ENCODE data around the gene PIPOX. TPM values are rescaled to one million over a fixed set of nuclear protein-coding genes. Genes with fewer than 3 reads are reported as not detected.

PIPOX gene
- total RNA-seq, 2 experiments from 2014 or later: 3.0 TPM

DNA sequence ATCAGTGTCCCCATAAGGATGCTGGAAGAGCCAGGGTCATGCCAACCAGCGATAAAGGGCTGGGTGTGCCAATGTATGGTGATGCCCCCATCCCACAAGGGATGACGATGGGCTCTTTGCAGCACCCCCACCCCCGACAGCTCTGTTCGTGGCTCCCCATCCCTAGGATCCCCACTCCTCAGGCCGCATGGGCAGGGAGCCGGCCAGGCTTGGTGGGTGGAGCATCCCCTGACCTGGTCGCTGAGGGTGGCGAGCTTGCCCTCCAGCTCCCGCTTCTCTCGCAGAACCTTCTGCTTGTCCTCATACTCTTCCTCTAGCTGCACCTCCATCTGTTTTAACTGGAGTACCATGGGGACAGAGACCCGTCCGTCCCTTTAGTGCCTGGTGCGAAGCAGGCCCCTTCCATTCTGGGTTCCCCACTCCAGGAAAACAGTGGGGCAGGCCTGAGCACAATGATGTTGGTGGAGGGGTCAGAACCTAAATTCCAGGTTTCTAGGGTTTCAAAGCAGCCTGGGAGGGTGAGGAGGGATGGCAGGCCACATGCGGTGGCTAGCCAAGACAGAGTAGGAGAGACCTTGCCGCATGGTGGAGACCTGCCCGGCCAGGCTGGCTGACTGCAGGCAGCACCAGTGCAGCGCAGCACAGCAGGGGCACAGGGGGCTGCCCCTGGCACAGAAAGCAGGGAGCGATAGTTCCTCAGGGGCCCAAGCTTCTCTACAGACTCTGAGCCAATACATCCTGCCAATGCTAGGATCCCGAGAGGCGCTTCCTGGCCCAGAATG, 50.3 kb downstream of the PIPOX start:
- DNase-seq (no peak), ATAC-seq (no peak)
- Mint-ChIP-seq H3K4me1 (ENCODE audit: low read depth) (no peaks in the 10 kb centered on the region), H3K4me3 (no peak overlapping the region), H3K27me3 (no peaks in the 10 kb centered on the region), H3K9me3 (no peaks in the 10 kb centered on the region), H3K36me3 (ENCODE audit: low read depth) (peaks cover 3% of the 10 kb centered on the region), H3K27ac (no peak overlapping the region)
- ChIA-PET CTCF (interaction anchor here (1.4 to 5.7 kb wide), 5 partner anchors 12 to 128 kb away, joined by 5 to 33 read pairs (median 9); no protein-coding TSS in a partner anchor), POLR2A (interaction anchor here (1.4 kb wide), 1 partner anchor 140 kb away, joined by 5 read pairs; no protein-coding TSS in a partner anchor)
- TF ChIP-seq, protein P1, sequence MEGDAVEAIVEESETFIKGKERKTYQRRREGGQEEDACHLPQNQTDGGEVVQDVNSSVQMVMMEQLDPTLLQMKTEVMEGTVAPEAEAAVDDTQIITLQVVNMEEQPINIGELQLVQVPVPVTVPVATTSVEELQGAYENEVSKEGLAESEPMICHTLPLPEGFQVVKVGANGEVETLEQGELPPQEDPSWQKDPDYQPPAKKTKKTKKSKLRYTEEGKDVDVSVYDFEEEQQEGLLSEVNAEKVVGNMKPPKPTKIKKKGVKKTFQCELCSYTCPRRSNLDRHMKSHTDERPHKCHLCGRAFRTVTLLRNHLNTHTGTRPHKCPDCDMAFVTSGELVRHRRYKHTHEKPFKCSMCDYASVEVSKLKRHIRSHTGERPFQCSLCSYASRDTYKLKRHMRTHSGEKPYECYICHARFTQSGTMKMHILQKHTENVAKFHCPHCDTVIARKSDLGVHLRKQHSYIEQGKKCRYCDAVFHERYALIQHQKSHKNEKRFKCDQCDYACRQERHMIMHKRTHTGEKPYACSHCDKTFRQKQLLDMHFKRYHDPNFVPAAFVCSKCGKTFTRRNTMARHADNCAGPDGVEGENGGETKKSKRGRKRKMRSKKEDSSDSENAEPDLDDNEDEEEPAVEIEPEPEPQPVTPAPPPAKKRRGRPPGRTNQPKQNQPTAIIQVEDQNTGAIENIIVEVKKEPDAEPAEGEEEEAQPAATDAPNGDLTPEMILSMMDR (IDR thresholded peaks at IDR 0.05): no peak
- intact Hi-C loops (cut with micrococcal nuclease): no loop called here

DNA sequence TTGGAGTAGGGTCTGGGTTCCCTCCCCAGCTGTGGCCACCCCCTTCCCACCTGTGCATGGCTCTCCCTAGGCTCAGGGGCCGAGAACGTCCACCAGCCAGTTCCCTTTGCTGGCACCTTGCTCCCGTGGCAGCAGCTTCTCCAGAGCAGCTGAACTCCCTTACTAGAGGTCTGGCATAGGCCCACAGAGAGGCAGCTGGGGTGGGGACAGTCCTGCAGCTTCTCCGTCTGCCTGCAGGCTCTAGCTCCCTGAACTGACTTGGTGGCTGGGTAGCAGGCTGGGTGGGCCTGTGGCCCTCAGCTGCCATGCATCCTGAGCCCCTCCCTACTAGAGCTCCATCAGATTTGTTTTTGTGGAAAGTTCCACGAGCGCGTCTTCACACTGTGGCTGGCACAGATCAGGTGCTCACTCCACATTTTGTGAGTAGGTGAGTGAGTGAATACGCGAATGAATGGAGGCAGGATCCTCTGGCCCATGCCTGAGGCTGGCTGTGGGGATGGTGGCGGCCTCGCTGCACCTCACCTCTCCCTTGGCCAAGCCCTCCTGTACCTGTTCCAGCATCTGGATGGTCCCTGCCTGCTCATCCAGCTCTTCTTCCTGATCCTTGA, 51.3 kb downstream of the PIPOX start:
- CTCF ChIA-PET: interaction anchor here (1.2 to 5.7 kb wide), 4 partner anchors 17 to 141 kb away, joined by 3 to 33 read pairs (median 5); no protein-coding TSS in a partner anchor
- ATAC-seq: no peak
- Mint-ChIP-seq H3K27me3 (no peaks in the 10 kb centered on the region), H3K4me1 (ENCODE audit: low read depth) (no peaks in the 10 kb centered on the region), H3K36me3 (ENCODE audit: low read depth) (no peaks in the 10 kb centered on the region), H3K4me3 (no peak overlapping the region), H3K27ac (no peak overlapping the region), H3K9me3 (no peaks in the 10 kb centered on the region)
- POLR2A ChIA-PET: interaction anchor here (0.7 kb wide), 1 partner anchor 73 kb away, joined by 3 read pairs; no protein-coding TSS in a partner anchor
- intact Hi-C loops (cut with micrococcal nuclease): no loop called here
- DNase-seq: no peak
- TF ChIP-seq, protein P1 (IDR thresholded peaks at IDR 0.05): no peak

DNA sequence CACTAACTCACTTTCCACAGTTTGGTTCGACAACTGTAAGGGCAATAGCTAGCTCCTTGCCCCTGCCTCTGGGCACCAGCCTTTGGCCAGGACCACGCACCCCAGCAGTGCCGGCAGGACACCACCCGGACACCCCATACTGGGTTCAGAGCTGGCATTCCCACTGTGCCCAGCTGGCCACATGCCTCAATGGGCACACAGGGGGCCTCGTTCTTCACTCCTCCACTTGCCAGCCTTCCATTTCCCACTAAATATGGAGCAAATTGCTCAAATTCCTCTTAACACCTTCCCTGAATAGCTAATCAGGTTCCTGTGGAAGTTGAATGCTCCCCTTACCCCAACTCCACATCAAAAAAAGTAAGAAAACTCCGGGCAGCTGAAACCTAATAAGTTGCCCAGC, 52.5 kb downstream of the PIPOX start:
- ATAC-seq: no peak
- H3K27me3 Mint-ChIP-seq: no peaks in the 10 kb centered on the region
- peaks cover 10% of the 10 kb centered on the region for H3K4me1 Mint-ChIP-seq (ENCODE audit: low read depth)
- no peak for DNase-seq
- no peak overlapping the region for H3K27ac Mint-ChIP-seq
- H3K4me3 Mint-ChIP-seq: no peak overlapping the region
- ChIA-PET POLR2A (no interaction called here), CTCF (interaction anchor here (1.0 to 1.3 kb wide), 2 partner anchors 45 to 142 kb away, joined by 3 read pairs; no protein-coding TSS in a partner anchor)
- H3K9me3 Mint-ChIP-seq: no peaks in the 10 kb centered on the region
- TF ChIP-seq, protein P1 (IDR thresholded peaks at IDR 0.05): no peak
- no peaks in the 10 kb centered on the region for H3K36me3 Mint-ChIP-seq (ENCODE audit: low read depth)
- intact Hi-C loops (cut with micrococcal nuclease): no loop called here

DNA sequence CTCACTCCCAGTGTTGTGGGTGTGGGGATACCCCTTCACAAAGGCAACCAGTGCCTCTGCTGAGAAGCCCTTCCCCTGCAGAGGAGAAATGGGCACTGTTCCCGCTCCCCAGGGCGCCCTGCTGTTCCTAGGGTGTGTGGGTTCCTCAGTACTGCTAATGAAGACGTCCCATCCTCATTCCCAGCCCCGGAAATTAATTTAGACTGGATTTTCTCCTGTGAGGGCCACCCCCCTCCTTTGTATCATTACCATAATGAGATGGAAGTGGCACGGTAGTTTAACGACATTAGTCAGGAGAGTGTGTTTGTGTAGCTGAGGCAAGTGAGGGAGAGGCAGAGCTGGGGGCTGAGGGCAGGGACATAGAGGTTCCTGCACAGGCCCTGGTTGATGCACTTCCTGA, 53.2 kb downstream of the PIPOX start:
- ChIA-PET POLR2A (no interaction called here), CTCF (interaction anchor here (1.0 kb wide), 1 partner anchor 45 kb away, joined by 3 read pairs; no protein-coding TSS in a partner anchor)
- H3K4me3 Mint-ChIP-seq: no peak overlapping the region
- H3K36me3 Mint-ChIP-seq (ENCODE audit: low read depth): no peaks in the 10 kb centered on the region
- DNase-seq (no peak), ATAC-seq (no peak)
- H3K4me1 Mint-ChIP-seq (ENCODE audit: low read depth): peaks cover 11% of the 10 kb centered on the region
- H3K27me3 Mint-ChIP-seq: no peaks in the 10 kb centered on the region
- no peaks in the 10 kb centered on the region for H3K9me3 Mint-ChIP-seq
- TF ChIP-seq, protein P1 (IDR thresholded peaks at IDR 0.05): no peak
- intact Hi-C loops (cut with micrococcal nuclease): no loop called here
- no peak overlapping the region for H3K27ac Mint-ChIP-seq

DNA sequence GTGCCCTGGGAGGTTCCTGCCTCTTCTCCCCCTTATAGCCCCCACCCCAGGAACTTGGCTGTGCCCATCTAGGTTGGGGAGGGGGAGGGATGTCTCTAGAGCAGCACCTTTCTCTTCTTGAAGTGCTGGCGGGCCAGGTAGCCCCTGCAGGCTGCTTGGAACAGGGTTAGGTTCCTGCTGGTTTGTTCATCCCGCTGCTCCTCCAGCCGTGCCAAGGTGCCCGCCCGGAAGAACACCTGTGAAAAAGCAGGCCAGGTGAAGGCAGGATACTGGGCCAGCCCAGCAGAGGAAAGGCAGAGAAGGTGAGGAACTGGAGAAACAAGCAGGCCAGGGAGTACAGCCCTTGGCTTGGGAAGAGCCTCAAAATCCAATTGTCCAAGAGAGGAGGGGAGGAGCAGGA, 56.6 kb downstream of the PIPOX start:
- no peak for ATAC-seq
- POLR2A ChIA-PET: no interaction called here
- CTCF ChIA-PET: interaction anchor here (2.5 kb wide), 1 partner anchor 12 kb away, joined by 8 read pairs; no protein-coding TSS in a partner anchor

More for the DNA sequence above, 56.6 kb downstream of the PIPOX start:
- no peaks in the 10 kb centered on the region for H3K27me3 Mint-ChIP-seq
- intact Hi-C loops (cut with micrococcal nuclease): no loop called here
- H3K4me1 Mint-ChIP-seq (ENCODE audit: low read depth): peaks cover 11% of the 10 kb centered on the region
- no peaks in the 10 kb centered on the region for H3K9me3 Mint-ChIP-seq
- TF ChIP-seq, protein P1 (IDR thresholded peaks at IDR 0.05): no peak
- no peak for DNase-seq
- H3K4me3 Mint-ChIP-seq: no peak overlapping the region
- H3K36me3 Mint-ChIP-seq (ENCODE audit: low read depth): peaks cover 3% of the 10 kb centered on the region
- H3K27ac Mint-ChIP-seq: peak overlapping the region; percentile 63
